ENCODE data around the gene VARS2.

DNA sequence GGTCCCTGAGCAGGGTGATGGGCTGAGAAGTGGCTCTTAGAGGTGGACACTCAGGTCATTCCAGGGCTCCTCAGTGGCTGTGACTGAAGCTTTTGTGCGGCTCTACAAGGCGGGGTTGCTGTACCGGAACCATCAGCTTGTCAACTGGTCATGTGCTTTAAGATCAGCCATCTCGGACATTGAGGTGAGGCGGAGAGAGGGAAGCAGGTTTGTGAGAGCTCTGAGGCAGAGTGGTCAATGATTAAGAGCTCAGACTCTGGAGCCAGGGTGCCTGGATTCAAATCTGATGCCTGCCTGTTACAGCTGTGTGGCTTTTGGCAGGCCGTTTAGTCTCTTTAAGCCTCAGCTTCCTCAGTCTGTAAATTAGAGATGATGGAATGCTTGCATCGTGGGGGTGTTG is 3.0 kb downstream of the VARS2 start:
- TF ChIP-seq, protein P1, sequence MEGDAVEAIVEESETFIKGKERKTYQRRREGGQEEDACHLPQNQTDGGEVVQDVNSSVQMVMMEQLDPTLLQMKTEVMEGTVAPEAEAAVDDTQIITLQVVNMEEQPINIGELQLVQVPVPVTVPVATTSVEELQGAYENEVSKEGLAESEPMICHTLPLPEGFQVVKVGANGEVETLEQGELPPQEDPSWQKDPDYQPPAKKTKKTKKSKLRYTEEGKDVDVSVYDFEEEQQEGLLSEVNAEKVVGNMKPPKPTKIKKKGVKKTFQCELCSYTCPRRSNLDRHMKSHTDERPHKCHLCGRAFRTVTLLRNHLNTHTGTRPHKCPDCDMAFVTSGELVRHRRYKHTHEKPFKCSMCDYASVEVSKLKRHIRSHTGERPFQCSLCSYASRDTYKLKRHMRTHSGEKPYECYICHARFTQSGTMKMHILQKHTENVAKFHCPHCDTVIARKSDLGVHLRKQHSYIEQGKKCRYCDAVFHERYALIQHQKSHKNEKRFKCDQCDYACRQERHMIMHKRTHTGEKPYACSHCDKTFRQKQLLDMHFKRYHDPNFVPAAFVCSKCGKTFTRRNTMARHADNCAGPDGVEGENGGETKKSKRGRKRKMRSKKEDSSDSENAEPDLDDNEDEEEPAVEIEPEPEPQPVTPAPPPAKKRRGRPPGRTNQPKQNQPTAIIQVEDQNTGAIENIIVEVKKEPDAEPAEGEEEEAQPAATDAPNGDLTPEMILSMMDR (IDR thresholded peaks at IDR 0.05 in 8 of 11, conservative IDR thresholded peaks at IDR 0.05 in 3 of 11) = no peak
- no peak for TF ChIP-seq POLR2A (IDR thresholded peaks at IDR 0.05)
